CD4-positive, CD25-positive, alpha-beta regulatory T cell (primary cell): Measurements from ENCODE around the gene ZRSR2. TPM values are rescaled to one million over a fixed set of nuclear protein-coding genes. Genes with fewer than 3 reads are reported as not detected.

Source experiments
- ATAC-seq, 2 donors: fragments of 150-1000 bp; cut with Tn5 transposase; one replicate each; pipeline ENCODE4 v1.10.0; 2021; ENCODE audit warnings: low read depth in 2 of 2, moderate number of reproducible peaks in 2 of 2, moderate library complexity in 1 of 2
- DNase-seq, 3 donors: peaks; one replicate each; pipeline versions ENCODE4 v3.0.0 to v3.0.0-alpha.2; 2012 to 2022; ENCODE audit warnings: mixed read lengths in 1 of 3
- H3K27ac ChIP-seq: one replicate; pipeline ENCODE4 v1.7.0; 2013; ENCODE audit warnings: mild to moderate bottlenecking, low read length; ENCODE audit not compliant: insufficient read depth, poor library complexity, severe bottlenecking
- H3K27me3 ChIP-seq: one replicate; pipeline ENCODE4 v1.7.0; 2013; ENCODE audit warnings: low read length; ENCODE audit not compliant: control insufficient read depth, insufficient read depth
- H3K36me3 ChIP-seq: one replicate; pipeline ENCODE4 v1.7.0; 2013; ENCODE audit warnings: mild to moderate bottlenecking, low read length, moderate library complexity; ENCODE audit not compliant: control insufficient read depth, insufficient read depth
- H3K4me1 ChIP-seq: 2 replicates; pipeline ENCODE4 v1.7.0; 2013; ENCODE audit warnings: mild to moderate bottlenecking, low read length; ENCODE audit not compliant: insufficient read depth, control insufficient read depth, poor library complexity, severe bottlenecking
- H3K4me3 ChIP-seq: one replicate; pipeline ENCODE4 v1.7.0; 2013; ENCODE audit warnings: low read depth, mild to moderate bottlenecking, low read length, moderate library complexity
- H3K9me3 ChIP-seq, 2 experiments: 1 replicate in 1 of 2; 2 replicates in 1 of 2; pipeline ENCODE4 v1.7.0; 2013; ENCODE audit warnings: low read length in 2 of 2, mild to moderate bottlenecking in 1 of 2, moderate library complexity in 1 of 2; ENCODE audit not compliant: control insufficient read depth in 2 of 2
- H3K27ac Mint-ChIP-seq, 3 donors: one replicate each; pipeline ENCODE4 v1.8.0; 2020 to 2022; ENCODE audit warnings: mild to moderate bottlenecking in 3 of 3, mixed read lengths in 3 of 3, moderate library complexity in 2 of 3
- H3K27me3 Mint-ChIP-seq: one replicate; pipeline ENCODE4 v1.8.0; 2022; ENCODE audit warnings: mild to moderate bottlenecking, mixed read lengths
- H3K36me3 Mint-ChIP-seq: one replicate; pipeline ENCODE4 v1.8.0; 2020; ENCODE audit warnings: mixed read lengths
- H3K4me1 Mint-ChIP-seq, 4 donors: one replicate each; pipeline ENCODE4 v1.8.0; 2020 to 2022; ENCODE audit warnings: mixed read lengths in 4 of 4, mild to moderate bottlenecking in 1 of 4
- H3K4me3 Mint-ChIP-seq, 4 donors: one replicate each; pipeline ENCODE4 v1.8.0; 2020 to 2022; ENCODE audit warnings: mild to moderate bottlenecking in 4 of 4, mixed read lengths in 4 of 4, moderate library complexity in 3 of 4
- H3K9me3 Mint-ChIP-seq, 7 donors: one replicate each; pipeline ENCODE4 v1.8.0; 2020 to 2022; ENCODE audit warnings: mixed read lengths in 7 of 7, mild to moderate bottlenecking in 3 of 7, moderate library complexity in 2 of 7
- polyA plus RNA-seq, 4 donors: library from polyadenylated mRNA; unstranded; fragments of 300-500 nt; fragmentation: Illumina TruSeq; gene quantifications; one replicate each; pipeline ENCODE4 v1.2.3, GENCODE V29; 2021
- total RNA-seq: library from RNA; stranded (reverse); gene quantifications from one replicate; pipeline ENCODE4 v1.2.3, GENCODE V29; 2022

Gene ZRSR2
- total and polyA plus RNA-seq, 5 donors from 2014 or later = 16.6 to 47.5 (median 20.3) TPM

DNA sequence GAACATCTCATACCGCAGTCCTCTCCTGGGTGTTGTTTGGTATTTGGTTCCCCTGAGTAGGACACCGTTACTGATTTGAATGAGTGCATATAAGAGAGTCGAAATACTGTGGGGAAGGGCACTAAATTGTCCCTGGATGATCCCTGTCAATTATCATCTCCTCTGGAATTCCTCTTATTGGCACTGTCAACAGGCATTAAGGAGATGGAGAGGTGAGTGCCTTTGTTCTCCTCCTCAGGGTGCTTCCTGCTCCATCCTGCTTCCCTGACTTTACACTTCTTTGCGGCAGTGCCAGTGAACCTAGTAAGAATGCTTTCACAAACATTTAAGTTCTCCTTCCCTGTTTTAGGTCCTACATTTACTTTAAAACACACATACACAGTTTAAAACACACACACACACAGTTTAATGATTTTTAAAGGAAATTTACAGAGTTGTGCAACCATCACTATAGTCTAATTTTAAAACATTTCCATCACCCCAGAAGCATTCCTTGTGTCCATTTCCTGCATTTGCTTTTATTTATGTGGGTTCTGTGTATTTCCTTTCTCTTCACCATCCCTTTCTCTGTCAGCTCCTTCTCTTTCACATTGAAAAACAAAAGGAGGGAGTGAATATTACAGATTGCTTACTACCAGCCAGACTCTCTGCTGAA lies 20.9 kb upstream of the ZRSR2 start:
- Histone ChIP-seq H3K36me3 (peaks cover 16% of the 10 kb centered on the region), H3K9me3 (no peaks in the 10 kb centered on the region), H3K4me3 (no peak overlapping the region), H3K4me1 (no peaks in the 10 kb centered on the region), H3K27ac (no peak overlapping the region), H3K27me3 (no peaks in the 10 kb centered on the region)
- no peak overlapping the region for H3K4me3 Mint-ChIP-seq
- peaks cover 40% of the 10 kb centered on the region for H3K36me3 Mint-ChIP-seq
- no peaks in the 10 kb centered on the region for H3K27me3 Mint-ChIP-seq
- H3K9me3 Mint-ChIP-seq = peaks cover 0 to 2% (median 0%) of the 10 kb centered on the region in 7 donors
- H3K27ac Mint-ChIP-seq = peak overlapping the region in 2 of 3 donors; percentile 33 to 45
- DNase-seq = no peak
- peaks cover 0 to 17% (median 7%) of the 10 kb centered on the region in 4 donors for H3K4me1 Mint-ChIP-seq
- ATAC-seq = no peak

DNA sequence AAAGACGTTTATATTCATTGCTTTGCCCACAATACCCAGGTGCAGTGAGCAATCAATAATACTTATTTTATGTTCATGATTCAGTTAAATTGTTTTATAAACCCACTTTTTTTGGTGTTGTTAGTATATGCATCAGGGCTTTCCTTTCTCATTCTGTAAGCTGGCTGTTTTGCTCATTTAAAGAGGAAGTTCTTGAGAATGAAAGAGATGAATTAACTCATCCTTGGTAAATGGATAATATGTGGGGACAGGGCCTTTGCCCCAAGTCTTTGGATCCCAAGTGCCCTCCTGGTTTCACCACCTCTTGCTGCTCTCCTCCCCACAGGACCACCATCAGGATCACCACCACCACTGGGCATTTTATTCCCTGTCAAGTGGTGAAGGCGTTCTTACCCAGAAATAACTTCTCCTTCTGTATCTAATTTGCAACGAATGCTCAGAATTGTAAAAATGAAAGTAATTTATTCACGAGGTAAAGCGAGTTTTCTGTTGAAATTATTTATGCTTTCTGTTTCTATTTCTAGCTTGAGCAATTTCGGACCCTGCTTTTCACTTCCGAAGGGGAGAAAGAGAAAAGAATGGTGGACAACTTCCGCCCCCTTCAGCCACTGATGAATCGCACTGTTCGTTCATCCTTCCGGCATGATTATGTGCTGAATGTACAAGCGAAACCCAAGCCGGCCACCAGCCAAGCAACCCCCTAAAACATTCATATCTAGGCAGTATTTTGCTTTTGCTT lies 8.2 kb upstream of the ZRSR2 start:
- Mint-ChIP-seq H3K27me3 (no peaks in the 10 kb centered on the region), H3K4me3 (peak overlapping the region; percentile 43 to 86 (median 72)), H3K9me3 (peaks cover 0 to 1% (median 0%) of the 10 kb centered on the region in 7 donors), H3K4me1 (peaks cover 0 to 13% (median 6%) of the 10 kb centered on the region in 4 donors), H3K36me3 (peaks cover 44% of the 10 kb centered on the region), H3K27ac (peak overlapping the region; percentile 93 to 98 (median 94))
- ATAC-seq (peak; percentile 37 to 53), DNase-seq (peak in 2 of 3 donors; percentile 5 to 53)
- no peaks in the 10 kb centered on the region for H3K4me1 ChIP-seq
- no peaks in the 10 kb centered on the region for H3K9me3 ChIP-seq
- no peaks in the 10 kb centered on the region for H3K27me3 ChIP-seq
- H3K4me3 ChIP-seq = peak overlapping the region; percentile 72
- H3K27ac ChIP-seq = peak overlapping the region; percentile 78
- peaks cover 26% of the 10 kb centered on the region for H3K36me3 ChIP-seq

DNA sequence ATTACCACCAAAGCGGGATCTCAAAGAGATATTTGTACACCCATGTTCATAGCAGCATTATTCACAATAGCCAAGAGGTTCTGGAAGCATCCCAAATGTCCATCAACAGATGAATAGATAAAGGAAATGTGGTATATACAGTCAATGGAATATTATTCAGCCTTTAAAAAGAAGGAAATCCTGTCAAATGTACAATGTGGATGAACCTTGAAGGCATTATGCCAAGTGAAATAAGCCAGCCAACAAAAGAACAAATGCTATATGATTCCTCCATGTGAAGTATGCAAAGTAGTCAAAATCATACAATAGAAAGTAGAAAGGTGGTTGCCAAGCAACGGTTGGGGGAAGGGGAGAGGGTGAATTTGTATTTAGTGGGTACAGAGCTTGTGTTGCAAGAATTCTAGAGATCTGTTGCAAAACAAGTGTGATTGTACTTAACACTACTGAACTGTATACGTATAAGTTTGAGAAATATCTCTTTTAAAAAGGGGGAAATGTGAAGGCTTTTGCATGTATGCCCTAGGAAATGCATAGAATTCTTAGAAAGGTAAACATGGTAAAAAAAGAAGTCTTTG lies 5.0 kb upstream of the ZRSR2 start:
- no peaks in the 10 kb centered on the region for H3K27me3 ChIP-seq
- Mint-ChIP-seq H3K27ac (no peak overlapping the region), H3K4me3 (no peak overlapping the region), H3K4me1 (peaks cover 0 to 13% (median 6%) of the 10 kb centered on the region in 4 donors), H3K9me3 (peaks cover 0 to 1% (median 0%) of the 10 kb centered on the region in 7 donors), H3K27me3 (no peaks in the 10 kb centered on the region), H3K36me3 (peaks cover 28% of the 10 kb centered on the region)
- no peaks in the 10 kb centered on the region for H3K9me3 ChIP-seq
- DNase-seq (no peak), ATAC-seq (no peak)
- H3K36me3 ChIP-seq = peaks cover 9% of the 10 kb centered on the region
- H3K4me3 ChIP-seq = no peak overlapping the region
- H3K27ac ChIP-seq = no peak overlapping the region
- peaks cover 7% of the 10 kb centered on the region for H3K4me1 ChIP-seq

DNA sequence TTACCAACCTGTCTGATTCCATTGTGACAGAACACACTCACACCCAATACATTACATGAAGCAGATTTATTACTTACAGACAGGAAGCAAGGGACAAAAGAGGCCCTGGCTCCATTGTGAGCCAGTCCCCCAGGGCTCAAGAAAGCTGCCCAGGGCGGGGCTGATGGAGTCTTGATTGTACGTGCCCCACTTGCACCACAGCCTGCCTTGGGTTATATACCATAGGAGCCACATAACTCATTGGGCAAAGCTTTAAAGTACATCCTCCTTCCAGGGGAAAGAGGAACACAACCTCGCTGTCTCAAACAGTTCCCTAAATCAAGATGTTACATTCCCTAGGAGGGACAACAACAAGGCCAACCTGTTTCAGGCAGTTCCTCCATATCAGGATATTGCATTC lies 3.4 kb upstream of the ZRSR2 start:
- Histone ChIP-seq H3K36me3 (peaks cover 9% of the 10 kb centered on the region), H3K27ac (no peak overlapping the region), H3K9me3 (no peaks in the 10 kb centered on the region), H3K27me3 (no peaks in the 10 kb centered on the region), H3K4me1 (peaks cover 11% of the 10 kb centered on the region), H3K4me3 (no peak overlapping the region)
- peak overlapping the region in 1 of 4 donors; percentile 43 for H3K4me3 Mint-ChIP-seq
- no peaks in the 10 kb centered on the region for H3K27me3 Mint-ChIP-seq
- peaks cover 23% of the 10 kb centered on the region for H3K36me3 Mint-ChIP-seq
- H3K4me1 Mint-ChIP-seq = peaks cover 0 to 13% (median 4%) of the 10 kb centered on the region in 4 donors
- H3K9me3 Mint-ChIP-seq = peaks cover 0 to 1% (median 0%) of the 10 kb centered on the region in 7 donors
- ATAC-seq = no peak
- H3K27ac Mint-ChIP-seq = peak overlapping the region in 1 of 3 donors; percentile 28
- no peak for DNase-seq

DNA sequence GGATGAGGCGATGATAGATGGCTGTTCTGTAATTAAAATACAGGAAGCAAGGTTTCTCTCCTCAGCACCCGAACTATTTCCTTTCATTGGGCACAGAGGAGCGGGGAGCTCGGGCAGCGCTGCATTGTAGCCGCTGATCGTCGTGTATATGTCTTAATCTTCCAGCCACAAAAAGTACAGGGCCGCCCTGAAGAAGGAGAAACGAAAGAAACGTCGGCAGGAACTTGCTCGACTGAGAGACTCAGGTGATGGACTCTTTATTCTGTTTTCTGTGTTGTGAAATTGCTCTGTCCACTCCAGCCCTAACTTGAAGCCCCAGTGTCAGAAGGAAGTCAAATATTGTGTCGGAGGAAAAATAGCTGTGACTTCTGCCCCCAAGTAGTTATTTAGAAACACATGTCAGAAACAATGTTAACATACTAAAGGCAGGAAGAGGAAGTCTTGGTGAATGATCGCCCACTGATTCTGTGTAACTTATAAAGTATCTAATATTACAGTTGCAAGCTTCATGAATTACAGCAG lies 546 bp downstream of the ZRSR2 start:
- H3K9me3 ChIP-seq = no peaks in the 10 kb centered on the region
- Mint-ChIP-seq H3K4me1 (peaks cover under 1 to 34% (median 8%) of the 10 kb centered on the region in 4 donors), H3K27ac (no peak overlapping the region), H3K27me3 (no peaks in the 10 kb centered on the region), H3K36me3 (peaks cover 25% of the 10 kb centered on the region), H3K4me3 (no peak overlapping the region), H3K9me3 (no peaks in the 10 kb centered on the region)
- peak overlapping the region; percentile 93 for H3K27ac ChIP-seq
- H3K36me3 ChIP-seq = peaks cover 11% of the 10 kb centered on the region
- H3K4me1 ChIP-seq = peaks cover 35% of the 10 kb centered on the region
- H3K27me3 ChIP-seq = no peaks in the 10 kb centered on the region
- H3K4me3 ChIP-seq = peak overlapping the region; percentile 92
- DNase-seq (peak in 1 of 3 donors; percentile 59), ATAC-seq (peak; percentile 6 to 7)

- Histone ChIP-seq H3K9me3 (no peaks in the 10 kb centered on the region), H3K27ac (no peak overlapping the region), H3K36me3 (peaks cover 27% of the 10 kb centered on the region), H3K27me3 (no peaks in the 10 kb centered on the region), H3K4me3 (no peak overlapping the region), H3K4me1 (peaks cover 23% of the 10 kb centered on the region)
- H3K9me3 Mint-ChIP-seq = no peaks in the 10 kb centered on the region
- DNase-seq (no peak), ATAC-seq (no peak)
- peaks cover 11 to 62% (median 16%) of the 10 kb centered on the region in 4 donors for H3K4me1 Mint-ChIP-seq
- peak overlapping the region in 1 of 4 donors; percentile 41 for H3K4me3 Mint-ChIP-seq
- no peaks in the 10 kb centered on the region for H3K27me3 Mint-ChIP-seq
- no peak overlapping the region for H3K27ac Mint-ChIP-seq
- peaks cover 50% of the 10 kb centered on the region for H3K36me3 Mint-ChIP-seq
Measured at GRCh38 chrX:15797707-15798106, 7.4 kb downstream of the ZRSR2 start.

DNA sequence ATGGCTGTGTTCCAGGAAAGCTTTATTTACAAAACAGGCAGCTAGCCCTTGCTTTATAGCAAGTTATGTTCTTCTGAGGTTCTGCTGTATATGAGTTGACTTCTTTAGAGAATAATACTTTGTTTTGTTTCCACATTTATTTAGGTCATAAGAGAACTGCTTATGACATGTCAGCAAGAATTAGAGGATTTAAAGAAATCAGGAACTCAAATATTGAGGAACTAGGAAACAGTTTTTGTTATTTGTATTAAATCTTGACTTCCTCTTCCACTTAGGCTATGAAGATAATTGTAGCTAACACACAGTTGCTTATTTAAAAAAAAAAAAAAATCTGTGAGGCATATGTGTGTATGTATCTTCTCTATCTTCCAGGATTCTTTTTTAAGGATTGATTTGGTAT lies 14.3 kb downstream of the ZRSR2 start:
- no peaks in the 10 kb centered on the region for H3K27me3 ChIP-seq
- DNase-seq (no peak), ATAC-seq (no peak)
- H3K27ac ChIP-seq = no peak overlapping the region
- H3K9me3 ChIP-seq = no peaks in the 10 kb centered on the region
- H3K36me3 Mint-ChIP-seq = peaks cover 41% of the 10 kb centered on the region
- no peaks in the 10 kb centered on the region for H3K27me3 Mint-ChIP-seq
- H3K4me1 ChIP-seq = no peaks in the 10 kb centered on the region
- H3K4me3 Mint-ChIP-seq = no peak overlapping the region
- no peak overlapping the region for H3K27ac Mint-ChIP-seq
- peaks cover 0 to 11% (median 6%) of the 10 kb centered on the region in 4 donors for H3K4me1 Mint-ChIP-seq
- H3K36me3 ChIP-seq = peaks cover 44% of the 10 kb centered on the region
- H3K9me3 Mint-ChIP-seq = no peaks in the 10 kb centered on the region
- no peak overlapping the region for H3K4me3 ChIP-seq
